Hematopoietic multipotent progenitor cell (in vitro differentiated cells): ENCODE data around the gene IGF2BP2. TPM values are rescaled to one million over a fixed set of nuclear protein-coding genes. Genes with fewer than 3 reads are reported as not detected.
"Not testable (repeated sequence)": the region's sequence is repeated elsewhere in the genome, so short reads cannot be mapped to it uniquely, and the experiment has no call there.

Source experiments
- DNase-seq, 3 donors: peaks; one replicate each; pipeline ENCODE4 v3.0.0-alpha.2; 2011 to 2015; ENCODE audit warnings: low read depth in 2 of 3, low spot score in 2 of 3
- total RNA-seq: library from RNA; depleted of rRNA; stranded (reverse); fragments of >200 nt; gene quantifications from one replicate; pipeline ENCODE4 v1.2.3, GENCODE V29; 2012

Gene IGF2BP2
- total RNA-seq, 1 donor: 39.6 TPM

DNA sequence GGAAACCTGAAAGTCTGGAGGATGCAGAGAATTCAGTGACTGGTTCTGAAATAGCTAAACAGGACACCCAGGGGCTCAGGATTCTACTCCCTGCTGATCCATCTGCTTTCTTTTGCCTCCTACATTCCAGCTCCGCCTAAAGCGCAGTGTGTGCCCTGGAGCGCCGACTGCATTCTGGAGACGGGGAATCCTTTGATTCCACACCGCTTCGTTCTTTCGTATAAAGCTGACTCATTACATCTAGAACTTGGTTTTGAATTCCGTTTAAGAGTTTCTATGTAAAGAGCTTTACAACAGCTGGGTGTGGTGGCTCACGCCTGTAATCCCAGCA lies 177.0 kb downstream of the IGF2BP2 start:
- DNase-seq: no peak

DNA sequence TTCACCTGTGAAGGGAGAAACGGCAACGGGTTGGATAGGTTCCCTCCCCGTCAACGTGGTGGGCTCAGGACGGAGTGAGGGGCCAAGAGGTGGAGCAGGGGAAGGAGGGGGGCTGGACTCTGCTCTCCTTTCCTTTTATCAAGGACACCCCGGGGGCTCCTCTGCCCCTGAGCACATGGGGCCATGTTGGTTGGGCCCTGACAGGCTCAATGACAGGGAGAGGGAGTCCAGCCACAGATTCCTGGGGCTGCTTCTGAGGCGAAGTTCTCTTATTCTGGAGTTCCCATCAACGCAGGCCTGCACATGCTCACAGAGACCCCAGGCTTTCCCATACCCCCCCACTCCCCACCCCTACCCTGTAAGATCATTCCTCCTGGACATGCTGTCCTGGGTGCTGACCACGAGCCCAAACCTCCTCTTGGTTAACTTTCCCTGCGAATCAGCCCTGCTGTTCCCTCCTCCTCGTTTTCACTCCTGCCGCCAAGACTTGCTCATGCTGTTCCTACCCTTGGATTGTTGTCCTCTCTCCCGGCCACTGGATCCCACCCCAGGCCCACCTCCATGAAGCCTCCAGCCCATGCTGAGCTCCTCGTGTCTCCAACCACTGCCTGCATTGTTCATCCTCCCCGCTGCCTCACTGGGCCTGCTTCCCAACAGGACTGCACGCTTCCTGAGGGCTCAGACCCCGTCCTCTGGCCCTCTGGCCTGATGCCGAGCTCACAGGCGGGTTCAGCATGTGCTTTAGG lies 177.5 kb downstream of the IGF2BP2 start:
- no peak for DNase-seq

DNA sequence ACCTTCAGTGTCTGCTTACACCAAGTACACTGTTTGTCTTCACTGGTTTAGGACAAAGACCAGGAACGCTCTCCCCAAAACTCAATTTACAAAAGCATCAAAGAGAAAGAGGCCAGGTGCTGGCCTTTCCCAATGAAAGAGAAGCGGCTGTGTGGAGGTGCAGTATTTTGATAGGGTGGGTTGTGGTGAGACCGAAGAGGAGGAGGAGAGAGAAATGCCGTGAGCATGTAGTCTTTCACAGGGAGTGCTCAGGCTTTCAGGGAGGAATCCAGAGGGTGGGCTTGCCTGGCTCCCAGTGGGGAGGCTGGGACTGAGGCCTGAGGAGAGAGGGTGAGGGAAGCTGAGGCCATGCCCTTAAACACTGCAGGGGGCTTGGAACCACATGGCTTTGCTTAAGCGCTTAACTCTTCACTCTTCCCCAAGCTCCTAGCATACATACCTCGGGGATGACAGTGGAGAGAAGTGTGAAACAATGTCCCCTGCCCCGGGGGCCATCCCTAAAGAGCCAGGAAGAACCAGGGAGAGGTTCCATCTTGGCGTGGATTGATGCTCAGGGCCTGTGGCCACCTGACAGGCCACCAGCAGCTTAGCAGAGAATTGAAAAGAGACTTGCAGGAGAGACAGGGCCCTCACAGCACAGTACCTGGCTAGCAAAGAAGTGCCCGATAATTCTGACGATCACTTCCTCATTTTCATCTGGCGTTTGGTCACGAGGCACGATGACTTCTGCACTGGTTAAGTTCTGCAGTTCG lies 178.3 kb downstream of the IGF2BP2 start:
- peak in 1 of 3 donors; percentile 52 for DNase-seq

DNA sequence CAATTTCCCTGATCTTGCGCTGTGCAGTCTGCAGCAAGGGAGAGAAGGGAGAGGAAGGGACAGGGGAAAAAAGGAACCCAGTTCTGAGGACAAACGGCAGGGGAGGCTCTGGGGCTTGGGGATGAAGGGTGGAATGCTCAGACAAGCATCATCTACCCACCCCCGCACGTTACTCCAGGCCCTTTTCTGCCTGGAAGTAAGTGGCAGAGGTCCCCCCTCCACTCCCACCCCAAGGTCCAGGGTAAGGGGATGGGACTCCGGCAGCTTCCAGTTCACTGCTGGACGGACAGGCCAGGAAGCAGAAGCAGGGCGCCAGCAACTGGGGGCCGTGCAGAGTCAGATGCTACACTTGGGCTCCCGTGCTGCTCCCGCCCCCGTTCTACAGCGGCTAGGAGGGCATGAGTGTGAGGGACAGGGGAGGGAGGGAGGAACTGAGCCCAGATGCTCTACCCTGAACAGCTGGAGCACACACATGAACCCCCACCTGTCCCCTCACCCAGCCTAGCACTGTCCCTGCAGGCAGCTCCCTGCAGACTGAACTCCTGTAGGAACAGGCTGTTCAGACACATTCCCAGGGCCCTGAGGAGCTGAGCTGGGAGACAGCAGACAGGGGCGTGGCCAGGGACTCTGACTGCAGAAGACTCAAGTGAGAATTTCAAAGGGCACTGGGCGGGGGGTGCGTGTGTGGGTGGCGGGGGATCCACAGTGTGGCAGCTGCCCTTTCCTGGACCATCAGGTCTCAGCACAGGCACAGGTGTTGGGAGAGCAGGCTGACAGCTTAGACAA lies 179.1 kb downstream of the IGF2BP2 start:
- DNase-seq: no peak

DNA sequence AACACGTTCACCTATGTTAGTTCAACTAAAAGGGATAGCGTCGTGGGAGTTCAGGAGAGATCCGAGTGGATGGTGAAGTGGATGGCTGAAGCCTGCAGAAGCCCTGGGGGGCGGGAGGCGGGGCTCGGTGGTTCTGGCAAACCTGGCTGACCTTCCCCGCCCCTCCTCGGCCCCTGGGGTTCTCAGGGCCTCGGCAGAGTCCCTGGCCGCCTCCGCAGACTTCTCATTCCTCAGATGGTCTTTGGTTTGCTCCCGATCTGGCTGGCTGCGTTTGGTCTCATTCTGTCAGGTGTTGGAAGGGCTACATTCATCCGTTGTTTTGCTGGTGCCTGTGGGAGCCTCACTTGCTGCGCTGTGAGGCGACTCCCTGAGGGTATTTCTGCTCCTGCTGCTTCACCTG lies 179.7 kb downstream of the IGF2BP2 start:
- DNase-seq: not testable (repeated sequence)

DNA sequence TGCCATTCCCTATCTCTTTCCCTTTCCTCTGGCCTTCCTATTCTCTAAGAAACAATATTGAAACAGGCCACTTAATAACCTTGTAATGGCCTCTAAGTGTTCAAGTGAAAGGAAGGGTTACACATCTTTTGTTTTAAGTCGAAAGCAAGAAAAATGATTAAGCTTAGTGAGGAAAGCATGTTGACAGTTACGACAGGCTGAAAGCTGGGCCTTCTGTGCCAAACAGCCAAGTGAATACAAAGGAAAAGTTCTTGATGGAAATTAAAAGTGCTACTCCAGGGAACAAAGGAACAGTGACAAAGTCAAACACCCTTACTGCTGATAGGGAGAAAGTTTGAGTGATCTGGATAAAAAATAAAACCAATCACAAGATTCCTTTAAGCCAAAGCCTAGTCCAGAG lies 184.5 kb downstream of the IGF2BP2 start:
- DNase-seq: no peak

DNA sequence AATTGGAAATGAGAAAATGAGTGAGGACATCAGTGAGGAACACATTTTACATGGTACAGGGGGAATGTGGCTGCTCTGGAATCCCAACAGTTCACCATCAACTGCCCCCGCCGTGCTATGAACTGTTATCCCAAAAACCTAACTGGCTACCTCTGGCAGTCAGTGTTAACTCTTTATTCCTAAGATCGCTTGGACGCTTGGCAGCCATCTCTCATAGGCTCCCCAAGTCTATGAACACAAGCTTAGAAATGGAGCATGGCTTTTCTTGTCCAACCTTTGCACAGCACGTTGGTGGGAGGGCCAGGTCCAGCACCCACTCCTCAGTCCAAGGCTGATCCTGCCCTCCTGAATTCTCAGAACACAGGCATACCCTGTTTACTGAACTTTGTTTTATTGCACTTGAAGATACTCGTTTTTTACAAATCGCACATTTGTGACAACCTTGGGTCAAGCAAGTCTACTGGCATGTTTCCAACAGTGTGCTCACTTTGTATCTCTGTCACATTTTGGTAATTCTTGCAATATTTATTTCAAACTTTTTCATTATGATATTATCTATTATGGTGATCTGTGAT lies 185.1 kb downstream of the IGF2BP2 start:
- DNase-seq: no peak

DNA sequence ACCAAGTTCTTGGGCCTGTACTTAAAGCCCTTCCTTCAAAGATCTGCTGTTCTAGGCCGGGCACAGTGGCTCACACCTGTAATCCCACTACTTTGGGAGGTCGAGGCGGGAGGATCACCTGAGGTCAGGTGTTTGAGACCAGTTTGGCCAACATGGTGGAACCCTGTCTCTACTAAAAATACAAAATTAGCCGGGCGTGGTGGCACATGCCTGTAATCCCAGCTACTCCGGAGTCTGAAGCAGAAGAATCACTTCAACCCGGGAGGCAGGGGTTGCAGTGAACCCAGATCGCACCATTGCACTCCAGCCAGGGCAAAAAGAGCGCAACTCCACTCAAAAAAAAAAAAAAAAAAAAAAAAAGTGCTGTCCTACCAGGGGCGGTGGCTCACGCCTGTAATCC lies 186.2 kb downstream of the IGF2BP2 start:
- DNase-seq: not testable (repeated sequence)

DNA sequence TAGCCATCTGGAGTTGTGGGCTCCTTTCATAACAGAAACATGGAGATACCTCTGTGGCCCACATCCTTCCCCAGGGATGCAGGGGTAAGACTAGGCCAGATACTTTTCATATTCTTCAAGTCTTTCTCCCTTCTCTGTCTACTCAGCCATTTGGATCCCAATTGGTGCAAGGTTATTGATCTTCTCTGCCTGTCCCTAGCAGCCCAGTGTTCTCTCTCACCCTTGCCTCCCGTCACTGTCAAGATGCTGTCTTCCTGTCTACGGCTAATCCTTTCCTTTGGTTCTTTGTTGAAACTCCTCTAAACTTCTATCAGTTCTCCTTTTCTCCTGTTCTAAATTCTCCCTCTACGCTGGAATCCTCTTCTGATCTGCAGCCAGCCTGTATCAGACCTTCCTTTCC lies 187.5 kb downstream of the IGF2BP2 start:
- no peak for DNase-seq

DNA sequence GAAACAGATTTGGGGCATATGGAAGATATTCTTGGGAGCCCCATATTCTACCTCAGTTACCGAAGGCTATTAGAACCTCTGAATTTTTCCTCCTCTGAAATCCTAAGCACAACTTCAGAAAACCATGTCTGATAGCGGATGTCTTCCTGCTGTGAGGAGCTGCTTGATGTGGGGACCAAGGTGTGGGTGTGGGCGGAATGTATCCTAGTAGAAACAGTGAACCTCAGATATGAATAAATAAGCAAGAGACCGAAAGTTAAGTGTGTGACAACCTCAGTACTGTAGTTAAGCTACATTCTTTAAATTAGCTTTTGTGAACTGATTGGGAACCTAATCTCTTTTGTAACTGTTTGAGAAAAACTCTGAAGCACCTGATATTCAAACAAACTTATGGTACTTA lies 191.8 kb downstream of the IGF2BP2 start:
- DNase-seq: no peak

DNA sequence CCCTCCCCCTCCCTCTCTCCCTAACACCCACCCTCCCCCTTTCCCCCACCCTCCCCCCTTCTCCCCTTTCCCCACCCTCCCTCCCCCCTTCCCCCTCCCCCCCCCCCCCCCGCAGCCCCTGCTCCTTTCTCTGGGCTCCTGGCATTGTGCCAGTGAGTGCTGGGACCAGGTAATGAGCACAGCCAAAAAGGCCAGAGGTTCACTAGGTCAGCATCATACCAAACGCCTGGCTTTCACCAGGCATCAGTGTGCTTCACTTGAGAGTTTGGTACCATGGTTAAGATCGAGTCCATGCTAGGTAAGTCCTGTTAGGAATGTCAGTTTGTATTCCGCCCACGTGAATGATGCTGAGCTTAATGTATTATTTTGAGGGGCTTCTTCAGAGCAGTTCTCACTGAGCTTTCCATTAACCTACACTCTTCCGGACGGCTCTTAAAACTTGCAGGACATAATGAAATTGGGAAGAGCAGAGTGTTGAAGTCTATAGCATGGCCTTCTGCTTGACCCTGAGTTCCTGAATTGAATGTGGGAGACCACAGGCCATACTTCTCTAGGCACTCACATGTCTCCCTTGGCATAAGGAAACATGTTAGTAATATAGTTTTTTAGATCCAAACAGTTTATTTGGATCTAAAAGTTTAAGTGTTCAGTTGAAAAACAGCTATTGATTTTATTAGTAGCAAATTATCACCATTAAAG lies 193.2 kb downstream of the IGF2BP2 start:
- peak in 1 of 3 donors; percentile 13 for DNase-seq

DNA sequence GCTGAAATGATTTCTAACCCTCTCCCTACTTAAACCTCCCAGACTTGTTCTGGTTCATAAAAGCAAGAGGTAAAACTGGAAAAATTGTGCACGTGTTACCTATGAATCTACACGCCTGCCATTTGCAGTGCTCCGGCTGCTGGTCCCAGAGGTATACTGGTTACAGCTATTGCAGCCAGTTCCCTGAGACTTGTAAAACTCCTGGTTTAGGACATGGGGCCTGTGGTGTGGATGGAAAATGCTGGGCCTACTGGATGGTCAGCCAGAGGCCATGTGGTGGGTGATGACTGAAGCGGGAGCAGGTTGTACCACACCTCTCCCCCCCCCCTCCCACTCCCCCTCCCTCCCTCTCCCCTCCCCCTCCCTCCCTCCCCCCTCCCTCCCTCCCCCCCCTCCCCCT lies 193.7 kb downstream of the IGF2BP2 start:
- DNase-seq: no peak

DNA sequence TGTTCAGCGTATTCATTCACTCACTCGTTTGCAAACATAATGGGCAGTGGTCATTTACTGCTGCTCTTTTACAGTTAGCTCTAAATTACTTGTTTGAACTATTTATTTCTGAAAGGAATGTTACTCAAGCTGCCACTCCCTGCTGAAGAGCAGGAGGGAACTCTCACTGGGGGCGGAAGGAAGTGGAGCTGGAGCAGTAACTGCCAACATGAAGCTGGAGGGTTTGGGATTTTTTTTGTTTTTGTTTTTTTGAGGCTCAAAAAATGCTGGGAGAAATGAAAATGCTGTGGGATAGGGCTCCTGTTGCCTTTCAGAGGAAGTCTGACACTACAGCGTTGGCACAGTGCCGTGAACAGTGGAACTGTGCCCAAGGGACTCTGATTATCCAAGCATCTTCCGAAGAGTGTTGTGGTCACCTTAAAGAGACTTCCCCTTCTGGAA lies 194.6 kb downstream of the IGF2BP2 start:
- no peak for DNase-seq

DNA sequence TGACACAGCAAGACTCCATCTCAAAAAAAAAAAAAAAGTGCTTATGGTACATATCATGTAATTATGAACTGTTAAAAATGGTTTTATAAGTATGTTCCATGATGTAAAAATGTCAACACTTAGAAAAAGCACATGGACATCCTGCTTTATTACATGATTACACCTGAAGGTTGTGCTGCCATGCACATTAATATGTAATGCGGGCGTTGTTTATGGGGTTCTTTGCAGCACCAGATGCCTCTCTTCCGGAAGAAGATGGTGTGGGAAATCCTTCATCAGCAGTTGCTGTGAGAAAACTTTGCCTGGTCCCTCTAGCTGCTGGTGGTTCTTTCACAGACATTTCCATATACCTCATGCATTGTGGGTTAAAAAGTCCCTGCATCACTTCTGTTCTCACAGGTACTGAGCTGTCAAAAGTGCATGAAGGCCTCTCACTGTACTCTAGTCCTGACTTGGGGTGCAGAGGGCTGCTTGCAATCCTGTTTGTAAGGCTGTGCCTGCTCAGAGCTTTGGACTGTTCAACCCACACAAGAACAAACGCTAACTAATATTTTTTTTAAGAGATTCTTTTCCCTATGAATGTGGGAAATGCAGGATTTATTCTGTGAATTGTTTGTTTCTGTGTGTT lies 195.2 kb downstream of the IGF2BP2 start:
- no peak for DNase-seq

DNA sequence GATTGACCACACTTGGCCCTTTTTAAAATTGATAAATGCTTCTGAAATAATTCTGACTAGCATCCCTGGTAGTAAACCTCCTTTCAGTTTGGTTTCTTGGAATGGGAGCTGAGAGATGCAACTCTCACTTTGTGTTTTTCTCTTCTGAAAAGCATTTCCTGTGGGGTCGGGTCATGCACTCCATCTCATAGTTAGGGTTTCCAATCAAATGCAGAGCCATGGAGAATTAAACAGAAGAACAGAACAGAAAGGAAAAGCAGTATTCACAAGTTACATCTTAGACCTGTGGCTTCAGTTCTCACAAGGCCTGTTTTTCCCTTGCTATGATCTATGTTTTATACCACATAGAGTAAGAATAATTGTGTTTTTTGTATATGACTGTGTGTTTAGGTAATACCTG lies 199.1 kb downstream of the IGF2BP2 start:
- no peak for DNase-seq

DNA sequence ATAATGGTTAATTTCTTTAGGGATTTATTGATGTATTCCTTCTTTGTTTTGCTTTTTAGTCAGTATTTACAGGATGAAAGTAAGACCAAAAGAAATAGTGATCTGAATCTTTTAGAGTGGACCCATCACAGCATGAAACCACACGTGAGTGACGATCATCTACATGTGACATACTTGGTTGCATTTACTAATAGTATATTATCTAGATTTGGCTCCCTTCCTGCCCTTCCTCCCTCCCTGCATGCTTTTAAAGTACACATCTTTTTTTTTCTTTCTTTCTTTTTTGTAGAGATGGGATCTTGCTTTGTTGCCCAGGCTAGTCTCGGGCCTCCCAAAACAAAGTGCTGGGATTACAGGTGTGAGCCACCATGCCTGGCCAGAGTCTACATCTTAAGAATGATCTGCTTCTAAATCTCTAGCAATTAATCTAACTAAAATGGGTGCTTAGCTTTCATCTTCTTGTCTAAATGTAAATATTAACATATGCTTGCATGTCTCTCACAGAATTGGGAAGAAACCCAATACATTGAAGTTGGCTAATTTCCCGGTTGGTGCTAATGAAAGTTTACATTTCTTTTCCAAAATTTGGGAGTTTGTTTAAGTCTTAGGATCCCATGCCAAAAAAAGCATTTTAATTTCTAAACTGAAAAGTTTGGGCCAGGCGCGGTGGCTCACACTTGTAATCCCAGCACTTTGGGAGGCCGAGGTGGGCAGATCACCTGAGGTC lies 200.7 kb downstream of the IGF2BP2 start:
- no peak for DNase-seq

DNA sequence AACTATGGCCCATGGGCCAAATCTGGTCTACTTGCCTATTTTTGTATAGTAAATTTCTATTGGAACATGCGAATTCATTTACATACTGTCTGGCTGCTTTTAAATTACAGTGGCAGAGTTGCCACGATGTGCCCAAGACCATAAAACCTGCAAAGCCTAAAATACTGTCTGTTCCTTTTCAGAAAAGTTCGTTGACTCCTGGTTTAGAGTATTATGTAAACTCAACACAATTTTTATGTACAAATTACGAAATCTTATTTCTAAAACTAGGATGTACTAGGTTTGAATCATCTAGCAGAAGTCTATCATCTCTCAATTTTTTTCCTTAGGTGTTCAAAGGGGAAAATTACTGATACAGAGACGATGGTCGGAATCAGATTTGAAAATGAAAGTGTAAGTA lies 211.8 kb downstream of the IGF2BP2 start:
- no peak for DNase-seq

DNA sequence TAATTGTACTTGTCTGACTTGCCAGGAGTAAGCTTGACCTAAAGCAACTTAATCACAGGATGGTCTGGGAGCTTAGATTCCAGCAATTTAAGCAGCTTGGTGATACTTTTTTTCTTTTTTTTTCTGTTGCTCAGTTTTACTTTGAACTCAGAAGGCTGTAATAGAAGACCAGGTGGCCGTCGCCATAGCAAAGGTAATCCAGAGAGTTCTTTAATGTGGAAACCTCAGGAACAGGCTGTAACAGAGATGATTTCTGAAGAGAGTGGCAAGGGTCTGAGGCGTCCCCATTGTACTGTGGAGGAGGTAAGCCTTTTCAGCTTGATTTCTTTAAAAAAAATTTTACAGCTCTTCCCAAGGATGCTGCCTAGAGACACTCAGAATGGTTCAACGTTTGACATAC lies 218.6 kb downstream of the IGF2BP2 start:
- no peak for DNase-seq

DNA sequence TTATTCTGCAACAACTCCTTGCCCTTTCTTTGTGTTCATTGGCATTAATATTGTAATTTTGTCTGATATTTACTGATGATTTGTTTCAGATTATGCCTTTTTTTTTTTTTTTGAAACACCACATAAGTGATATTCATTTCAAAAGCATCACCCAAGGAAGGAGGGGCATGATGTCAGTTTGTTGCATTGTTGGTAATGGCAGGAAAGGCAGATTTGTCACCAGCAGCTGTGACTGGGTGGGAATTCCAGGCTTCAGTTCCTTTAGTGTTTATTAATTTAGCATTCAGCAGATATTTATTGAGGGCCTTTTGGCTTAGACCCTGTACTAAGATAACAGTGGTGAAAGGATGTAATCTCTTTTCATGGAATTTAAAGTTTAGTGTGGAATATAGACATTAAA lies 219.3 kb downstream of the IGF2BP2 start:
- no peak for DNase-seq
